Activated naive CD8-positive, alpha-beta T cell (primary cell): ENCODE results near the gene CDADC1.

ENCODE experiments used
- H3K27ac Mint-ChIP-seq: one replicate; pipeline ENCODE4 v1.8.0; 2021; ENCODE audit warnings: mixed read lengths
- H3K27me3 Mint-ChIP-seq: one replicate; pipeline ENCODE4 v1.8.0; 2021; ENCODE audit warnings: mixed read lengths
- H3K36me3 Mint-ChIP-seq: one replicate; pipeline ENCODE4 v1.8.0; 2021; ENCODE audit warnings: mixed read lengths
- H3K4me1 Mint-ChIP-seq: one replicate; pipeline ENCODE4 v1.8.0; 2021; ENCODE audit warnings: low read depth, mixed read lengths
- H3K4me3 Mint-ChIP-seq: one replicate; pipeline ENCODE4 v1.8.0; 2021; ENCODE audit warnings: mild to moderate bottlenecking, mixed read lengths
- H3K9me3 Mint-ChIP-seq: one replicate; pipeline ENCODE4 v1.8.0; 2021; ENCODE audit warnings: low read depth, mixed read lengths

Gene CDADC1

GRCh38 chr13:49296659-49297058 lies 48.9 kb downstream of the CDADC1 start:
- H3K27me3 Mint-ChIP-seq = no peaks in the 10 kb centered on the region

GRCh38 chr13:49297338-49297737 lies 49.6 kb downstream of the CDADC1 start:
- Mint-ChIP-seq H3K4me1 (peaks cover 15% of the 10 kb centered on the region), H3K27ac (no peak overlapping the region), H3K27me3 (no peaks in the 10 kb centered on the region), H3K36me3 (peaks cover 2% of the 10 kb centered on the region), H3K4me3 (no peak overlapping the region), H3K9me3 (no peaks in the 10 kb centered on the region)

More at GRCh38 chr13:49296659-49297058, 48.9 kb downstream of the CDADC1 start:
- Mint-ChIP-seq H3K4me1 (peaks cover 11% of the 10 kb centered on the region), H3K4me3 (no peak overlapping the region), H3K36me3 (peaks cover 2% of the 10 kb centered on the region), H3K9me3 (no peaks in the 10 kb centered on the region), H3K27ac (no peak overlapping the region)

GRCh38 chr13:49298416-49298815 lies 50.7 kb downstream of the CDADC1 start:
- H3K9me3 Mint-ChIP-seq = no peaks in the 10 kb centered on the region
- no peak overlapping the region for H3K27ac Mint-ChIP-seq
- no peak overlapping the region for H3K4me3 Mint-ChIP-seq
- no peaks in the 10 kb centered on the region for H3K36me3 Mint-ChIP-seq
- H3K4me1 Mint-ChIP-seq = peaks cover 10% of the 10 kb centered on the region
- H3K27me3 Mint-ChIP-seq = no peaks in the 10 kb centered on the region

GRCh38 chr13:49298903-49299605 lies 51.3 kb downstream of the CDADC1 start:
- H3K4me1 Mint-ChIP-seq = peaks cover 10% of the 10 kb centered on the region
- H3K27ac Mint-ChIP-seq = no peak overlapping the region
- H3K36me3 Mint-ChIP-seq = no peaks in the 10 kb centered on the region
- H3K4me3 Mint-ChIP-seq = no peak overlapping the region
- no peaks in the 10 kb centered on the region for H3K9me3 Mint-ChIP-seq
- H3K27me3 Mint-ChIP-seq = no peaks in the 10 kb centered on the region

DNA sequence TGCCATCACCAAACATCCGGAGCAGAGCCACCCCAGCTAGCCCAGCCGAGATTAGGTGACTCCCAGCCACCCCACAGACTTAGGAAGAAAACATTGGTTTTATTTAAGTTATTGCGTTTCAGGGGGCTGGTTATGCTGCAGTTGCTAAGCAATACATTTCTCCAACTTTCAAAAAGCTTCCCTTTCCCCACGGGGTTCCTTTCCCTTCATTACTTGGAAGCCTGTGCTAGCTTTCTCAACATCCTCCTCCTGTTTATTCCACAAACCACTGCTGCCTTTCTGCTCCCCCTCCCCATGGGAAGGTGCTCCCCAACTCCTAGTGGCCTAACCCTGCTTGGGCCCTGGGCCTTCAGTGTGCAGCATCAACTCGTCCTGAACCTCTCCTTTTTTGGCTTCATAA lies 52.6 kb downstream of the CDADC1 start:
- peaks cover 10% of the 10 kb centered on the region for H3K4me1 Mint-ChIP-seq
- no peak overlapping the region for H3K4me3 Mint-ChIP-seq
- no peaks in the 10 kb centered on the region for H3K9me3 Mint-ChIP-seq
- no peak overlapping the region for H3K27ac Mint-ChIP-seq
- H3K27me3 Mint-ChIP-seq = no peaks in the 10 kb centered on the region
- H3K36me3 Mint-ChIP-seq = no peaks in the 10 kb centered on the region

GRCh38 chr13:49300739-49301589 lies 53.2 kb downstream of the CDADC1 start:
- peak overlapping the region; percentile 51 for H3K4me3 Mint-ChIP-seq

DNA sequence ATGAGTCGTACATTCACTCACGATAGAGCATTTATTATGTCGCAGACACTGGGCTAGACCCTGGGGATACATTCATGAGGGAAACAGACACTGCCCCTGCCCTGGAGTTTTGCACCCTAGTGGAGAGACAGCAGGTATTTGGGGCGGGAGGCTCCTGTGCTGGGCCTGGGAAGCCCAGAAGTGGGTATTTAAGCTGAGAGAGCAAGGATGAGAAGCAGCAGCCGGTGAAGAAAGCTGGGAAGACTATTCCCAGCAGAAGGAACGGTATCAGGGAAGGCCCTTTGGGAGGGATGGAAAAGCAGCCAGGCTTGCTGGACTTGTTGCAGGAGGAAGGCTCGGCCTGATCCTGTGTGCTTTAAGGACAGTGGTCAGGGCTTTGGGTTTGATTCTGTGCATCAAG lies 54.5 kb downstream of the CDADC1 start:
- Mint-ChIP-seq H3K9me3 (no peaks in the 10 kb centered on the region), H3K27me3 (no peaks in the 10 kb centered on the region), H3K4me1 (peaks cover 10% of the 10 kb centered on the region), H3K4me3 (peak overlapping the region; percentile 42), H3K36me3 (no peaks in the 10 kb centered on the region), H3K27ac (no peak overlapping the region)

More at GRCh38 chr13:49300739-49301589, 53.2 kb downstream of the CDADC1 start:
- peaks cover 10% of the 10 kb centered on the region for H3K4me1 Mint-ChIP-seq
- peak overlapping the region; percentile 2 for H3K27ac Mint-ChIP-seq
- H3K27me3 Mint-ChIP-seq = no peaks in the 10 kb centered on the region
- H3K36me3 Mint-ChIP-seq = no peaks in the 10 kb centered on the region
- no peaks in the 10 kb centered on the region for H3K9me3 Mint-ChIP-seq

GRCh38 chr13:49302817-49303216 lies 55.1 kb downstream of the CDADC1 start:
- Mint-ChIP-seq H3K9me3 (no peaks in the 10 kb centered on the region), H3K27ac (no peak overlapping the region), H3K27me3 (no peaks in the 10 kb centered on the region), H3K4me3 (no peak overlapping the region), H3K4me1 (peaks cover 10% of the 10 kb centered on the region), H3K36me3 (no peaks in the 10 kb centered on the region)

DNA sequence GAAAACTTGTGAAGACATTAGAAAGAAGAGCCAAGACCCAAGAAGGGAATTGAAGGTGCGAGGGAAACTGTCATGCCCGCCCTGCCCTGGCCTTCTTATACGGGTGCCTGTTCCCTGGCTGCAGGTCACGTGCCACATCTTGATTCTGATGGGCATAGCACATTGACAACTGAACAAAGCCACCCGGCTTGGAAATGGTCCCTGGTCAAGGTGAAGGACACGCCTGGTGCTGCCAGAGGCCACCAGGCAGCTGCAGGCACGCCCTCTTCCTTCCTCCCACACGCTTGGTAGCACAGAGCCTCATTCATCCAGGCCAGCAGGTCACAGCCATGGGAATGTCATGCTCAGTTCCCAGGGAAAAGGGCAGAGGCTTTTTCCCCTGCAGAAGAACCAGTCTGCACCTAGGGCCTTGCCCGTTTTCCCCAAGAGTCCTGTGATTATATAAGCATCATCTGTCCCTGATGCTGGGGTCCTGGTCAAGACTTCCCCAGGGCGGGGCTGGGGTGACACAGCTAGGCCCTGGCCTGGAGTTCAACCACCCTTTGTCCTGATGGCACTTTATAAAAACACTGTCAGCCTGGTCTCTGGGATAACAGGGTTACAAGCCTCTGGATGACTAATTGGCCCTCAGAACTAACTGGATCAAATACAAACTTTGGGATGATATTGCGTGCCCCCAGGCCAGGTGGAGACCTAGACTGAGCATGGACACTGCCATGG lies 56.0 kb downstream of the CDADC1 start:
- Mint-ChIP-seq H3K36me3 (no peaks in the 10 kb centered on the region), H3K27me3 (no peaks in the 10 kb centered on the region), H3K27ac (no peak overlapping the region), H3K9me3 (no peaks in the 10 kb centered on the region), H3K4me3 (no peak overlapping the region), H3K4me1 (peaks cover 10% of the 10 kb centered on the region)

DNA sequence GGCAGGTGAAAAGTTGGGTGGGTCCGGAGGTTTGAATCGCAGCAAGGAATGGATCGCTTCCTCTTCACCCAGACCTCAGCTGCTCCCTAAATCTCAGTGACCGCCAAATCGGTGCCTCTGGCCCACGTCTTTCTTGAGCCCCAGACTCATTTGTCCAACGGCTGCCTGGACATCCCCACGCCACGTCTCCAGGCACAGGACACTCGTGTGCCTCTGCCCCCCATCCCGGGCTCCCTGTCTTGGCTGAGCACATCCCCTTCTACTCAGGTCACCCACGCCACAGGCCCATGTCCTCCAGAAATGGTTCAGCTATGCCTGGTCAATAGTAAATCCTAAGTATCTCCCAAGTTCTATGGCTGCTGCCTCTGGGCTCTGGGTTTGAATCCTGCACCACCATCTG lies 56.6 kb downstream of the CDADC1 start:
- no peaks in the 10 kb centered on the region for H3K9me3 Mint-ChIP-seq
- no peaks in the 10 kb centered on the region for H3K36me3 Mint-ChIP-seq
- H3K27ac Mint-ChIP-seq = no peak overlapping the region
- no peaks in the 10 kb centered on the region for H3K27me3 Mint-ChIP-seq
- peaks cover 10% of the 10 kb centered on the region for H3K4me1 Mint-ChIP-seq
- no peak overlapping the region for H3K4me3 Mint-ChIP-seq

- no peaks in the 10 kb centered on the region for H3K27me3 Mint-ChIP-seq
- no peaks in the 10 kb centered on the region for H3K9me3 Mint-ChIP-seq
- no peak overlapping the region for H3K4me3 Mint-ChIP-seq
- peak overlapping the region; percentile 28 for H3K27ac Mint-ChIP-seq
- no peaks in the 10 kb centered on the region for H3K36me3 Mint-ChIP-seq
- peaks cover 10% of the 10 kb centered on the region for H3K4me1 Mint-ChIP-seq
Measured at GRCh38 chr13:49304763-49305700, 57.3 kb downstream of the CDADC1 start.

- Mint-ChIP-seq H3K4me3 (no peak overlapping the region), H3K27me3 (no peaks in the 10 kb centered on the region), H3K36me3 (peaks cover 3% of the 10 kb centered on the region), H3K27ac (no peak overlapping the region), H3K9me3 (no peaks in the 10 kb centered on the region), H3K4me1 (peaks cover 10% of the 10 kb centered on the region)
Measured at GRCh38 chr13:49305792-49306425, 58.2 kb downstream of the CDADC1 start.

- Mint-ChIP-seq H3K4me3 (no peak overlapping the region), H3K9me3 (no peaks in the 10 kb centered on the region), H3K4me1 (no peaks in the 10 kb centered on the region), H3K27me3 (no peaks in the 10 kb centered on the region), H3K27ac (no peak overlapping the region), H3K36me3 (peaks cover 6% of the 10 kb centered on the region)
Measured at GRCh38 chr13:49307365-49307764, 59.6 kb downstream of the CDADC1 start.
